ENCODE data around the gene HSD17B2. TPM values are rescaled to one million over a fixed set of nuclear protein-coding genes. Genes with fewer than 3 reads are reported as not detected.

HSD17B2 gene
- total and polyA plus RNA-seq, 9 donors: 0.12 to 4.5 (median 0.59) TPM; not detected in 4

DNA sequence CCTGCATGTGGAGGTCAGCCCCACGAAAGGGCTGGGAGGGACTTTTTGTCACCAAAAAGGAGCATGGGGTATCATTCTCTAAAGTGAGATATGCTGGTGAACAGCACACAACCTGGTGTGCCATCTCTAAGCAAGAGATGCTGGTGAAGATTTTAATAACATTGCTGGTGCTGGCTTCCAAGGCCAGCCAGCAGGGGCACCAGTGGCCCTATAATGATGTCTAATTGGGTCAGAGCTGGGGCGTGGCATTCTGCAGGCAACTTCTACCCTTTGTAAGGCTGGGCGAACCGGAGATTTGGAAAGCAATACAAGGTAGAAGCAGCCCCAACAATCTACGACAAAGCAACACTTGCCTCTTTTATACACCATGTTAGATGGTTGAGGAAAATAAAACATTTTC lies 40.6 kb upstream of the HSD17B2 start:
- WGBS, 3 donors: 80 to 85% (median 82%) methylated on average over 5 of the region's 5 CpGs
- Histone ChIP-seq H3K27me3 (no peaks in the 10 kb centered on the region), H3K4me3 (no peak overlapping the region), H3K9me3 (no peaks in the 10 kb centered on the region), H3K4me1 (ENCODE audit: insufficient read depth) (no peaks in the 10 kb centered on the region), H3K36me3 (no peaks in the 10 kb centered on the region), H3K27ac (no peak overlapping the region)
- TF ChIP-seq CTCF (IDR thresholded peaks at IDR 0.05) (no peak), EP300 (IDR thresholded peaks at IDR 0.05) (no peak), POLR2A (IDR thresholded peaks at IDR 0.05) (no peak)
- intact Hi-C loops (cut with DNase I): no loop called here
- DNase-seq: no peak

GRCh38 chr16:81995651-81996050 lies 39.4 kb upstream of the HSD17B2 start:
- TF ChIP-seq CTCF (IDR thresholded peaks at IDR 0.05): no peak
- TF ChIP-seq POLR2A (IDR thresholded peaks at IDR 0.05): no peak
- no peak for DNase-seq
- H3K27me3 ChIP-seq: no peaks in the 10 kb centered on the region
- H3K36me3 ChIP-seq: no peaks in the 10 kb centered on the region
- no peaks in the 10 kb centered on the region for H3K4me1 ChIP-seq (ENCODE audit: insufficient read depth)
- 49 to 69% (median 54%) methylated on average over 3 of the region's 3 CpGs for WGBS, 3 donors
- intact Hi-C loops (cut with DNase I): no loop called here
- no peak overlapping the region for H3K4me3 ChIP-seq
- no peak overlapping the region for H3K27ac ChIP-seq
- no peaks in the 10 kb centered on the region for H3K9me3 ChIP-seq

GRCh38 chr16:81996664-81997509 lies 38.2 kb upstream of the HSD17B2 start:
- Histone ChIP-seq H3K27ac (no peak overlapping the region), H3K4me1 (ENCODE audit: insufficient read depth) (no peaks in the 10 kb centered on the region), H3K27me3 (no peaks in the 10 kb centered on the region), H3K36me3 (no peaks in the 10 kb centered on the region), H3K4me3 (no peak overlapping the region), H3K9me3 (no peaks in the 10 kb centered on the region)
- WGBS, 3 donors: 59 to 62% (median 60%) methylated on average over 11 of the region's 11 CpGs
- intact Hi-C loops (cut with DNase I): no loop called here
- no peak for DNase-seq
- TF ChIP-seq CTCF (IDR thresholded peaks at IDR 0.05) (no peak), POLR2A (IDR thresholded peaks at IDR 0.05) (no peak), EP300 (IDR thresholded peaks at IDR 0.05) (no peak)

DNA sequence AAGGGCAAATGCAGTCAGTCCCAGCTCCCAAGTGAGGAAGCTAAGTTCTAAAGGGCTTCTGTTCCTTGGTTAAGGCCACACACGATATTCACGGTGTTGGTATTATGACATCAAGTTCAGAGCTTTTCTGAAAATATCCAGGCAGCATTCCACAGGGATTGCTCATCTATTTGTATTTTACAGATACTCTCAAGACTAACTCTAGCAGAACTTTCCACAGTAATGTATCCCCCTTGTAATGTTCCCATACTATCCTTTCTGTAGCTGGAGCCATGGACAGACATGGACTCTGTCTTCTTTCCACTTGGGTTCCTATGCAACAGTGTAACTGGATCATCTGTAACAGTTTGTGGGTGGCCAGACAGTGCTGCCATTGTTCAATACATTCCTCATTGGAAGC lies 37.3 kb upstream of the HSD17B2 start:
- no peak overlapping the region for H3K27ac ChIP-seq
- no peak for DNase-seq
- no peak overlapping the region for H3K4me3 ChIP-seq
- H3K4me1 ChIP-seq (ENCODE audit: insufficient read depth): no peaks in the 10 kb centered on the region
- no peaks in the 10 kb centered on the region for H3K27me3 ChIP-seq
- 0 to 17% (median 7%) methylated on average over 2 of the region's 2 CpGs for WGBS, 3 donors
- H3K9me3 ChIP-seq: no peaks in the 10 kb centered on the region
- no peak for TF ChIP-seq EP300 (IDR thresholded peaks at IDR 0.05)
- no peak for TF ChIP-seq POLR2A (IDR thresholded peaks at IDR 0.05)
- no peak for TF ChIP-seq CTCF (IDR thresholded peaks at IDR 0.05)
- intact Hi-C loops (cut with DNase I): no loop called here
- H3K36me3 ChIP-seq: no peaks in the 10 kb centered on the region
